ENCODE results near the gene PTPRN. TPM values are rescaled to one million over a fixed set of nuclear protein-coding genes. Genes with fewer than 3 reads are reported as not detected.

The PTPRN gene
- polyA plus RNA-seq, 1 donor (not counting 4 experiments of a cell fraction or from before 2014, with no cell fraction given): not detected

DNA sequence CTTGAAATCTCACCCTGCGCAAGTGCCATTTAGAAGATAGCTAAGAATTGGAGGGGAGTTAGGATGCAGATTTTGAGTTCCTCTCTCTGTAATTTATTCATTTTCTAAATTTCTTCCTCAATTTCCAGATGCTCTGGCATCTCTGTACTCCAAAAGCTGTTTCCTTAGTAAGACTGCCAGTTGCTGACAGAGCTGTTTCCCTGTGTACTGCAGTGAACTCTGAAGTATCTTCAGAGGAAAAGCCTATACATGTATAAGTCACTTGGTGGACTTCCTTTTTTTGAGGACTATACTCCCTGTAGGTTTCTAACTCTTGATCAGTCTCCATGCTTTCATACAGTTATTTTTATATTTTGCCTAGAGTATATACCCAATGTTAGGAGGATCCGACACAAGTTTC is 24.9 kb upstream of the PTPRN start:
- dilution Hi-C loops (cut with MboI; ENCODE audit: extremely low pct_ligation_motif_present, low sequenced_read_pairs): no loop called here
- Histone ChIP-seq H3K27me3 (ENCODE audit: control insufficient read depth, extremely low read depth, insufficient read depth, low read length) (peaks cover 27% of the 10 kb centered on the region), H3K4me2 (ENCODE audit: control insufficient read depth, extremely low read depth, insufficient read depth, low read depth, low read length) (no peak overlapping the region), H3K9me3 (ENCODE audit: control insufficient read depth, low read depth, low read length) (no peaks in the 10 kb centered on the region), H3K4me3 (ENCODE audit: control insufficient read depth in 2 of 3, extremely low read depth in 1 of 3, insufficient read depth in 2 of 3, low read depth in 1 of 3, low read length in 3 of 3) (no peak overlapping the region), H2AFZ (ENCODE audit: control insufficient read depth, low read length) (no peak overlapping the region), H3K36me3 (ENCODE audit: control insufficient read depth in 2 of 2, extremely low read depth in 1 of 2, insufficient read depth in 2 of 2, low read length in 2 of 2) (no peaks in the 10 kb centered on the region), H3K9me1 (ENCODE audit: control insufficient read depth, extremely low read depth, insufficient read depth, low read length) (no peaks in the 10 kb centered on the region), H3K9ac (ENCODE audit: control insufficient read depth, extremely low read depth, insufficient read depth, low read length) (no peak overlapping the region), H3K79me2 (ENCODE audit: control insufficient read depth, insufficient read depth, low read length) (no peaks in the 10 kb centered on the region), H3K27ac (ENCODE audit: control insufficient read depth, insufficient read depth, low read length) (no peak overlapping the region), H3K4me1 (ENCODE audit: control insufficient read depth, extremely low read depth, insufficient read depth, low read length) (no peaks in the 10 kb centered on the region), H4K20me1 (ENCODE audit: control insufficient read depth, extremely low read depth, insufficient read depth, low read length) (no peaks in the 10 kb centered on the region)
- no peak for TF ChIP-seq CTCF (optimal IDR thresholded peaks at IDR 0.05 in 1 of 3, IDR thresholded peaks at IDR 0.05 in 1 of 3, conservative IDR thresholded peaks at IDR 0.05 in 1 of 3; ENCODE audit: extremely low read depth in 1 of 3, insufficient read depth in 2 of 3, low read length in 3 of 3)
- no peak for TF ChIP-seq EZH2 (IDR thresholded peaks at IDR 0.05; ENCODE audit: low read length)
- no peak for FAIRE-seq
- no peak for DNase-seq (ENCODE audit: low read depth, low spot score)

DNA sequence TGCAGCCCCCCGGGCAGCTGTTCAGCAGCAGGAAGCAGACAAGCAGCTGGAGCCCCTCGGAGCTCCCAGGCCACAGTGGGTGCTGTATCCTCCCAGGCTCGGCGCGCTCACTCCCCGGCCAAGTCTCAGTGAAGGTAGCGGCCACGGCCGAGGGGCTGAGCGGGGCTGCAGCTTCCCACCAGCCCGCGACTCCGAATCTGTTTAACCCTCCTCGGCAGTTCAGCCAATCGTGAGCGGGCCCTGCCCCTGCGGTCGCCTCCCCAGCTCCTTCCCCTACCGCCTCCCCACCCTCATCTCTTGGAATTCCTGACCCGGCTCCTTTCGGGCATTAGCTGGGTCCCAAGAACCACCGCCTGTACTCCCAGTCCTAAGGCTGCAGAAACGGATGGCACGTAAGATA is 23.3 kb upstream of the PTPRN start, which contains the start of gene RESP18:
Gene RESP18, minus strand, starts transcription at position 203 of the 400 bp plus-strand sequence.
- no peak within 1 kb of the TSS for H3K4me2 ChIP-seq (ENCODE audit: control insufficient read depth, extremely low read depth, insufficient read depth, low read depth, low read length)
- no peaks in the 10 kb centered on the region for H3K4me1 ChIP-seq (ENCODE audit: control insufficient read depth, extremely low read depth, insufficient read depth, low read length)
- H2AFZ ChIP-seq (ENCODE audit: control insufficient read depth, low read length): no peak within 1 kb of the TSS
- DNase-seq (ENCODE audit: low read depth, low spot score) (no peak), FAIRE-seq (no peak)
- no peaks in the 10 kb centered on the region for H3K9me1 ChIP-seq (ENCODE audit: control insufficient read depth, extremely low read depth, insufficient read depth, low read length)
- no peak within 1 kb of the TSS for H3K27ac ChIP-seq (ENCODE audit: control insufficient read depth, insufficient read depth, low read length)
- H3K4me3 ChIP-seq (ENCODE audit: control insufficient read depth in 2 of 3, extremely low read depth in 1 of 3, insufficient read depth in 2 of 3, low read depth in 1 of 3, low read length in 3 of 3): no peak within 1 kb of the TSS
- H3K27me3 ChIP-seq (ENCODE audit: control insufficient read depth, extremely low read depth, insufficient read depth, low read length): peaks cover 31% of the 10 kb centered on the region
- dilution Hi-C loops (cut with MboI; ENCODE audit: extremely low pct_ligation_motif_present, low sequenced_read_pairs): no loop called here
- TF ChIP-seq EZH2 (IDR thresholded peaks at IDR 0.05; ENCODE audit: low read length): no peak
- TF ChIP-seq CTCF (optimal IDR thresholded peaks at IDR 0.05 in 1 of 3, IDR thresholded peaks at IDR 0.05 in 1 of 3, conservative IDR thresholded peaks at IDR 0.05 in 1 of 3; ENCODE audit: extremely low read depth in 1 of 3, insufficient read depth in 2 of 3, low read length in 3 of 3): no peak
- H3K9ac ChIP-seq (ENCODE audit: control insufficient read depth, extremely low read depth, insufficient read depth, low read length): no peak within 1 kb of the TSS
- no peaks in the 10 kb centered on the region for H4K20me1 ChIP-seq (ENCODE audit: control insufficient read depth, extremely low read depth, insufficient read depth, low read length)
- H3K79me2 ChIP-seq (ENCODE audit: control insufficient read depth, insufficient read depth, low read length): no peaks in the 10 kb centered on the region
- H3K36me3 ChIP-seq (ENCODE audit: control insufficient read depth in 2 of 2, extremely low read depth in 1 of 2, insufficient read depth in 2 of 2, low read length in 2 of 2): no peaks in the 10 kb centered on the region
- no peaks in the 10 kb centered on the region for H3K9me3 ChIP-seq (ENCODE audit: control insufficient read depth, low read depth, low read length)

Measured in keratinocyte (primary cell).